Amygdala (tissue), 56 donors: ENCODE data around the gene NOTO.

Experiments
- DNase-seq, 56 donors: peaks; one replicate each; lab custom pipeline; 2025; lab: John Stamatoyannopoulos, UW

Gene NOTO

DNA sequence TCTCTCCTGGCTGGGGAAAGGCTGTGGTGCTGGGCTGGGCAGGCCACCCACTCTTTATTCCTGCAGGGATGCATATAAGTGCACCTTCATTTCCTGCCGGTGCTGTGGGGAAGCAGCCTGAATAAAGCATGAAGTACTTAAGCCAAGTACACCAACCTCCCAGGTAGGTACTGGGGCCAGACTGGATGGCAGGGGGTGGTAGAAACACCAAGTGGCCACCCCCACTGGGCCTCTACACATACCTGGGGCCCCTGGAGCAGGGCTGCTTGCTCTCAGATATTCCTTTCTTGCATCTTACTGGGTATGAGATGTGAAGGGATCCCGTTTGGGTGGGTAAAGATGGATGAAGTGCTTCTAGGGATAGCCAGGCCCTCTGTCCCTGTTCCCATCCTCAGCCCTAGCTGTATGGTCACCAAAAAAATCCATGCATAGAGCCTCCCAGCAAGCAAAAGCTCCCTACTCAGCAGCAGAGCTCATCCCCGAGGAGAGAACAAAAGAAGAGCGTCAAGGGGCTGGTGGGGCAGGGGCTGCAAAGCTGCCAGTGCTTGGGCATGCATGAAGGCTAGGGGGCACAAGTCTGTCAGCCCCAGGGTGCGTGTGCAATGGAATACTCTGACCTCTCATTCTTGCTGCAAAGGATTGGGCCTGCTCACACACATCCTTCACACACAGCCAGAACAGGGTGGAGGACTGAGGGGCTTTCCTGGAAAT, 53.7 kb downstream of the NOTO start:
- no peak for DNase-seq

DNA sequence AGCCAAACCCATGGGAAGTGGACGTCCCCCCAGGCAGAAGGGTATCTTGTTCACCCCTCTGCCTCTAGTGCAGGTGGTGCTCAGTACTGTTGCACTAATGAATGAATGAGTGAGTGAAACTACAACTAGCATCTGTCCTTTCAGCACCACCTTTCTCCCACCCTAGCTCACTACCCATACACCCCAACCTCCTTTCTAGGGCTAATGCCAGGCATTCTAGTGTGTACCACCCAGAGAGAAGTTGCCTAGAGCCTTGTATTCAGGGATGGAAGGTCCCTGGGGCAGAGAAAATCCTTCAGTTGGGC, 54.2 kb downstream of the NOTO start:
- no peak for DNase-seq

DNA sequence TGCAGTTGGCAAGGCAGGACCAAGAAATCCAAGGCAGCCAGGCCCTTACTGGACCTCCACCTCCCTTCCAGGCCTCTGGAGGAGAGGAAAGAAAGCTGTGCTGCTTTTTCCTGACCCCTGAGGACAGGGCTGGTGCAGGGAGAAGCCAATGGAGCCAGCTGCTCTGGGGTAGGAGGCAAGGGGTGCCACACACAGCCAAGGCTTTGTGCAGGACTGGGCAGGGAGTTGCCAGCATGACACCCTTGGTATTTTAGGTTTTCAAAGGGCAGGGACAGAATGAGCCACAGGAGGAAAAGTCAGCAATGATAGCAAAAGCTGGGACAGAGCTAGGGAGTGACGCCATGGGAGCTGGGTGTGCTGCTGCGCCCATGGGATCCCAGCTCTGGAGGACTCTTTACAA, 54.6 kb downstream of the NOTO start:
- no peak for DNase-seq

DNA sequence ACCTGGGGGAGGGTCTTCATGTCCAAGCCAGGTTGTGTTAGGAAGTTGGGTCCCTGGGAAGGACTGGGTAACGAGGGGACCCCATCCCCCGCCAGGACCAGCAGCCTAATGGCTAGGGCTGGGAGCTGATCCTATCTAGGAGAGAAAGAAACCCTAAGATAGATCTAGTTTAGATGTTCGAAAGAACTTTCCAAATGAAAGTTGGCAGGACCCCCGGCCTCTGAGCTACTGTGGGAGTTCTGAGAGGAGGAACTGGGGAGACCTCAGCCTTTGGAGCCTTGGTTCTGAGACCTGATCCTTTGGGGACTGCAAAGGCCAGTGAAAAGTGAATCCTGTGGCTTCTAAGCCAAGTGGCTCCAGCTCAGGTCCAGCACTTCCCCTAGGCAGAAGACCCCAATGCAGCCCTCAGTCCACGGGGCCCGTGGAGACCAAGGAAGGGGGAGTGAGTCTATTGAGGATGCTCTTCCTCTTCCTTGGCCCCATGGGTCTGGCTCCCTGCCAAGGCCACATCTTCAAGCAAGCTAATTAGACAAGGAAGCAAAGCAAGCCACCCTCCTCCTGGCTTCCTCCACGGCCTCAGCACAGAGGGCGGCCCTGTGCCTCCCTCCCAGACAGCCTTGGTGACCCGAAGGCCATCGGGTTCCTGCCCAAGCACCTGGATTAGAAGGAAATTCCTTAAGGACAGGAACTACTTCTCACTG, 55.2 kb downstream of the NOTO start:
- no peak for DNase-seq

DNA sequence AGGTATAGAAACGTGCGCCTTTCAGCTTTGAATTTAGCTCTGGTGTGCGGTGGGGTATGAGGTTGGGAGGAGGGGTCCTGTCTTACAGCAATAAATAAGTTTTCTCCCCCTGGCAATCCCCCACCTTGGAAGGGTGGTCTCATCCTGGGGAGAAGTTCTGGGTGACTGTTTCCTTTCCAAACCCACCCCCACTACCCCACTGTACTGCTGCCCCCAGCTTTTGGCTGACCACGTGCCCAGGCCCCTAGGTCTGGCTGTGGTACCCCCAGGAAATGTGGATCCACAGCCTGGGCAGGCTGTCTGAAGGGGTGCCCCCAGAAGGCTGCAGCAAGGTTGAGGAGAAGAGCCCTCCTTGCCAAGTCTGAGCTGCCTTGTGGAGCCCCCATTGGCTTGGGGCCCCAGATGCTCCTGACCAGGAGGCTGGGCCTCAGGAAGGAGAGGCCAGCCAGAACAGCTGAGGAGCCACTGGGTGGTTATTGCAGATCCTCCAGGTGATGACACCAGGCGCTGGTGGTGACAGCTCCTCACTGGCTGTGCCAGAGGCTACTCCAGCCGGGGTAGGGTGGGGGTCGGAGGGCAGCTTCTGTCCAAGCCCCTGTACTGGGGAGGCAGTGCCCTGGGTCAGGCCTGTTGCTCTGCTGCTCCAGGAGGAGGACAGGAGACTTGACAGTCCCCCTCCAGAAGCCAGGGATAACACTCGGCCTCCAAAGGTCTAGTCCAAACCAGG, 56.0 kb downstream of the NOTO start:
- no peak for DNase-seq

DNA sequence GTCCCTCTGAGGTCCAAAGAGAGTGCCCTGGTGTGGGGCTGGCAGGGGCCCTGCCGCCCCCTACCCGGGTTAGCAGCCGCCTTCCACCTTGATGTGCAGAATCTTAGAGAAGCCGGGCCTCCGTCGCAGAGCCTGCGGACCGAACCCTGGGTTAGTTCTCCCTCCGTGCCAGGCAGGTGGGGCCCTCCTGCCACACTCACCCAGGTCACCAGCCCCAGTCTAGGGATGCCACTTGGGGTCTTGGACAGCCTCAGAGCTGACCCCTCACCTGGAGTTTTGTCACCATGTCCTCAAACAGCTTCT, 56.5 kb downstream of the NOTO start:
- no peak for DNase-seq

DNA sequence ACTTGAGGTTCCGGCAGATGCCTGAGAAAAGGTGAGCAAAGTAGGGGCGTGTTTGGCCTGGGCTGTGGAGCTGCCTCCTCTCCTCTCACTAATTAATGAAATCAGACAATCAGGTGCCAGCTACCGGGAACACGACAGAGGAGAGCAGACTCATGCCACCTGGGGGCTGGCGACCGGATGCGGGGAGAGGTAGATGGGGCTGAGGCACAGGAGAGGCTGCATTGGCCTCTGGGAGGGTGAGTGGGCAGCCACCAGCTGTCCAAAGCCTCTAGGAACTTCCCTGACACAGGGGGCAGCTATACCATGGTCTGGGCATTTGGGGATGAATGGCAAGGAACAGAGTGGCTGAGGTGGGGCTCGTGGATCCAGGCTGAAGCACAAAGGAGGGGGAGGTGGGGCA, 56.9 kb downstream of the NOTO start:
- DNase-seq: no peak

DNA sequence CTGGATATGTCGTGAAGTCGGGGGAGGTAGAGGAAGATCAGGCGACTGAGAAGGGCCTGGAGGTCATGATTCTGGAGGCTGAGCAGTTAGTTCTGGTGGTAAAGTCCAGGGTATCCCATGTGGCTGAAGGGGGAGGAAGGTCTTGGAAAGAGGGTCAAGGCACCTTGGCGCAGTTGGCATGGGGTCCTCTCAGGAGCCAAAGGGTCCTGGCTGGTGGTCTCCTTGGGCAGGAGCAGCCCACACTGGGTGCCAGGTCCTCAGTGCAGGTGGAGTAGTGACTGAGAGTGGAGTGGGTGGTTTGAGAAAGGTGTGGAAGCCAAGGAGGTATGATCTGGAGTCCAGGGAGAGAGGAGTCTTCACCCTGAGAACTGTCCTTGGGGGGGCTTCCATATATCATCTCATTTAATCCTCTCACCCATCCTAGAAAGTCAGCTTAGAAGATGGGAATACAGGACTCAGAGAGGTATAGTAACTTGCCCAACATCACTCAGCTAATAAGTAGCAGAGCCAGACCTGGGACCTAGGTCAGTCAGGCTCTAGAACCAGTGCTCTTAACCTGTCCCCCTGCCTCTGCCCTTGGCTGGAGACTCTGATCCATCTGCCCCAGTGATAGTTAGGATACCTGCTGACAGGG, 57.4 kb downstream of the NOTO start:
- no peak for DNase-seq

DNA sequence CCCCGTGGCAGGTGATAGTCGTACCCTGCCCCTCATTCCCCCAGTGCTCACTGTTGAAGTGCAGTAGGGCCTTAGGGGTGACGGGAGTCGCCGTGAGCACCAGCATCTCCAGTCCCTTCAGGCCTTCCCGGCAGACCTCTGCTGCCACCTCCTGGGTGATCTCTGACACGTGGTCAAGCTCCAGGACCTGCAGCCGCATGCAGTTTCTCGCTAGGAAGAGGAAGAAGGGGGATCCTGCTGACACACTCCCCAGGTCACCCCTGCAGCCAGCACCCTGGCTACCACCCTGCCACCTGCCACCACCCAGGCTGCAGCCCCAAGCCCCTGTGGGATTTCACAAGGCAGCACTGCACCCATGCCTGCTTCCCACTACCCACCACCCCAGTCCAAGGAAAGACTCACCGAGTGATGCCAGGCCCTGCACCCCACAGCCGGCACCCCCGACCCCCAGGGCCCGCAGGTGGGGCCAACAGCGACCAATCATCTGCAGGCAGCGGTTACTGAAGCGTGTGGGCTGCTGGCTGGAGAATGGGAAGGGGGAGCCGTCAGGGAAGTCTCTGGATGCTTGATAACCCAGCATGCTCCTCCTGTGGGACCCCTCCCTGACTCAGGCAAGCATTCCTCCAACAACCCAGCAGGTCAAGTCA, 58.1 kb downstream of the NOTO start:
- peak in 15 of 56 donors; percentile 5 to 49 (median 23) for DNase-seq
